ENCODE results near the gene DEFB124.

Gene DEFB124

GRCh38 chr20:31425797-31426196 is 49.1 kb downstream of the DEFB124 start:
- H3K4me1 ChIP-seq (ENCODE audit: insufficient read depth, low read length), result no peaks in the 10 kb centered on the region
- no peak overlapping the region for H3K9ac ChIP-seq (ENCODE audit: low read depth, low read length)
- no peaks in the 10 kb centered on the region for H3K36me3 ChIP-seq (ENCODE audit: insufficient read depth, low read length)
- H3K9me3 ChIP-seq (ENCODE audit: control insufficient read depth, insufficient read depth, low read length), result no peaks in the 10 kb centered on the region

GRCh38 chr20:31418307-31418706 is 56.6 kb downstream of the DEFB124 start:
- Histone ChIP-seq H3K4me1 (ENCODE audit: insufficient read depth, low read length) (no peaks in the 10 kb centered on the region), H3K9ac (ENCODE audit: low read depth, low read length) (no peak overlapping the region), H3K9me3 (ENCODE audit: control insufficient read depth, insufficient read depth, low read length) (no peaks in the 10 kb centered on the region), H3K36me3 (ENCODE audit: insufficient read depth, low read length) (no peaks in the 10 kb centered on the region)

- Histone ChIP-seq H3K9ac (ENCODE audit: low read depth, low read length) (no peak overlapping the region), H3K9me3 (ENCODE audit: control insufficient read depth, insufficient read depth, low read length) (no peaks in the 10 kb centered on the region), H3K4me1 (ENCODE audit: insufficient read depth, low read length) (no peaks in the 10 kb centered on the region), H3K36me3 (ENCODE audit: insufficient read depth, low read length) (no peaks in the 10 kb centered on the region)
Observed at GRCh38 chr20:31415653-31416052, 59.3 kb downstream of the DEFB124 start.

All from ES-I3 (cell line).